Tibial artery (tissue), 4 donors: ENCODE results near the gene TNFAIP3.

Experiments
- DNase-seq, 2 donors: peaks; one replicate each; pipeline ENCODE4 v3.0.0-alpha.2; 2019
- H3K27ac ChIP-seq, 2 donors: fragments of 200-600 bp; sonication (generic) in 1 of 2; 1 replicate in 1 of 2; 2 replicates in 1 of 2; pipeline ENCODE4 v1.5.1; 2018 to 2019; ENCODE audit warnings: mild to moderate bottlenecking in 1 of 2
- H3K27me3 ChIP-seq, 2 donors: fragments of 200-600 bp; sonication (generic) in 1 of 2; one replicate each; pipeline versions ENCODE4 v1.5.1 to v1.6.0; 2016 to 2019
- H3K36me3 ChIP-seq, 3 donors: fragments of 200-600 bp; sonication (generic) in 2 of 3; one replicate each; pipeline ENCODE4 v1.5.1; 2016 to 2019; ENCODE audit warnings: mild to moderate bottlenecking in 2 of 3
- H3K4me1 ChIP-seq, 4 donors: fragments of 200-600 bp; sonication (generic) in 2 of 4; 1 replicate in 3 of 4; 2 replicates in 1 of 4; pipeline ENCODE4 v1.5.1; 2016 to 2019
- H3K4me3 ChIP-seq, 2 donors: fragments of 200-600 bp; sonication (generic) in 1 of 2; 1 replicate in 1 of 2; 2 replicates in 1 of 2; pipeline ENCODE4 v1.5.1; 2018 to 2019; ENCODE audit warnings: mild to moderate bottlenecking in 2 of 2
- H3K9me3 ChIP-seq, 3 donors: fragments of 200-600 bp; sonication (generic) in 1 of 3; one replicate each; pipeline ENCODE4 v1.5.1; 2016 to 2019
- CTCF ChIP-seq, 2 experiments: fragments of 200-600 bp in 1 of 2; fragments of 450-650 bp in 1 of 2; IDR thresholded peaks; one replicate each; pipeline ENCODE4 v1.5.1; 2017 to 2019; ENCODE audit warnings: antibody characterized with exemption in 2 of 2, mild to moderate bottlenecking in 1 of 2, moderate library complexity in 1 of 2
- intact Hi-C: fragments of 100-400 bp; cut with DNase I; formaldehyde crosslinking; loops from one replicate; pipeline ENCODE4 v1.15.0; 2023; ENCODE audit warnings: low total_unique reads

TNFAIP3 gene

GRCh38 chr6:137900815-137901214 is 33.8 kb downstream of the TNFAIP3 start:
- H3K36me3 ChIP-seq = no peaks in the 10 kb centered on the region
- peaks cover 0 to 4% (median 0%) of the 10 kb centered on the region in 4 donors for H3K4me1 ChIP-seq
- H3K4me3 ChIP-seq = no peak overlapping the region
- no peak for DNase-seq
- intact Hi-C loops = no loop called here
- H3K27ac ChIP-seq = no peak overlapping the region
- H3K9me3 ChIP-seq = no peaks in the 10 kb centered on the region
- no peak for TF ChIP-seq CTCF (IDR thresholded peaks at IDR 0.05)
- H3K27me3 ChIP-seq = no peaks in the 10 kb centered on the region

- no peak for TF ChIP-seq CTCF (IDR thresholded peaks at IDR 0.05)
- H3K27me3 ChIP-seq = no peaks in the 10 kb centered on the region
- peaks cover 0 to 4% (median 0%) of the 10 kb centered on the region in 4 donors for H3K4me1 ChIP-seq
- H3K27ac ChIP-seq = no peak overlapping the region
- intact Hi-C loops = no loop called here
- H3K4me3 ChIP-seq = no peak overlapping the region
- no peak for DNase-seq
- H3K9me3 ChIP-seq = no peaks in the 10 kb centered on the region
- H3K36me3 ChIP-seq = no peaks in the 10 kb centered on the region
Measured at GRCh38 chr6:137901454-137901853, 34.4 kb downstream of the TNFAIP3 start.

DNA sequence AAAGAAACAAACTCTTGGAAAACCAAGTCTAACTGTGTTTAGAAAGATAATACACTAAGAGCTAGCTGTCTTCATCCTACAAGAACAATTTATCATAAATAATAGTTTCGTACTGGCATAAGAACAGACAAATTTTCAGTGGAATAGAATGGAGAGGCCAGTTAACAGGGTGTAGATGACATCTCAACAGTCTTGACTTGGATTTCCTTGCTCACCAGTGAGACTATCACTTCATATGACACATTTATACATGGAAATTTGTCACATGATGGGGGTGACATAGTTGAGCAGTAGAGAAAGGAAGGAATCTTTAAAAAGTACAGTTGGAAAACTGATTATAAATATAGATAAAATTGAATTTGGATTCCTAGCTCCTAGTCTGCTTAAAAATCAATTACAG is 35.6 kb downstream of the TNFAIP3 start:
- no peak for TF ChIP-seq CTCF (IDR thresholded peaks at IDR 0.05)
- H3K4me1 ChIP-seq = peaks cover 0 to 4% (median 0%) of the 10 kb centered on the region in 4 donors
- no peaks in the 10 kb centered on the region for H3K27me3 ChIP-seq
- H3K36me3 ChIP-seq = no peaks in the 10 kb centered on the region
- intact Hi-C loops = no loop called here
- no peak for DNase-seq
- H3K27ac ChIP-seq = no peak overlapping the region
- no peak overlapping the region for H3K4me3 ChIP-seq
- H3K9me3 ChIP-seq = no peaks in the 10 kb centered on the region

DNA sequence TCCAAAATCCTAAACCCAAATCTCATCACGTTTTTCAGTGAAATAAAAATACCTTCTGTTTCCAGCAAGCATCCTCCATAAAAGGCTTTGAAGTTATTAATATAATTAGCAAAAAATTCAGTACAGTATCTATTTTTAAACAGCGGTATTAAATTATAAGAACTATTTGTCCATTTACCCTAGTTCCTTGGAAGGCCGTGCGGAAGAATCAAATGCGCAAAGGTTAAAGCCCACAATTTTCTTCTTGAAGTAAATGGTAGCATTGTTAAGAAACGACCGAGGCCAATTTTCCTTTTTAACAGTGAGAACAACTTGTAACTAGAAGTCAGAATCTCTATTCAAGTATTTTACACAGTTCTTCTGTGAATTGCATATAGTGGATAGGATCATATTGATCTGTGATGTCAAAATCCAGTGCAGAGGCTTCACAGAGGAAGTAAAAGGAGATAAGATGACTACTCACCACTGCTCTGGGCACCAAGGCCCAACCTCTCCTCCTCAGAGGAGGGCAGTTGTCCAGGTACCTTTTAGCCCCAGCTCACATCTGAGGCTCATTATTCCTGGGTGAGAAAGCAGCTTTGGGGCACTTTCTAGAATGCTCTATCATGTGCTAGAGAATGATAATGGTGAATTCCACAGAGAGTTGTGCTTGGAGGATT is 36.3 kb downstream of the TNFAIP3 start:
- H3K36me3 ChIP-seq = no peaks in the 10 kb centered on the region
- no peak for DNase-seq
- no peak for TF ChIP-seq CTCF (IDR thresholded peaks at IDR 0.05)
- H3K4me1 ChIP-seq = peaks cover 0 to 4% (median 0%) of the 10 kb centered on the region in 4 donors
- H3K27me3 ChIP-seq = no peaks in the 10 kb centered on the region
- no peaks in the 10 kb centered on the region for H3K9me3 ChIP-seq
- no peak overlapping the region for H3K4me3 ChIP-seq
- intact Hi-C loops = no loop called here
- no peak overlapping the region for H3K27ac ChIP-seq

GRCh38 chr6:137903933-137904821 is 37.1 kb downstream of the TNFAIP3 start:
- Histone ChIP-seq H3K27me3 (no peaks in the 10 kb centered on the region), H3K36me3 (no peaks in the 10 kb centered on the region), H3K27ac (no peak overlapping the region), H3K4me3 (no peak overlapping the region), H3K9me3 (no peaks in the 10 kb centered on the region), H3K4me1 (peaks cover 0 to 4% (median 0%) of the 10 kb centered on the region in 4 donors)
- no peak for TF ChIP-seq CTCF (IDR thresholded peaks at IDR 0.05)
- DNase-seq = no peak
- intact Hi-C loops = no loop called here
